Anterior cingulate cortex (tissue), 58 donors: Measurements from ENCODE around the gene ANKMY1.

Source experiments
- DNase-seq, 58 donors: peaks; one replicate each; lab custom pipeline; 2025; lab: John Stamatoyannopoulos, UW

Gene ANKMY1

GRCh38 chr2:240431271-240431660 is 126.5 kb downstream of the ANKMY1 start:
- no peak for DNase-seq

DNA sequence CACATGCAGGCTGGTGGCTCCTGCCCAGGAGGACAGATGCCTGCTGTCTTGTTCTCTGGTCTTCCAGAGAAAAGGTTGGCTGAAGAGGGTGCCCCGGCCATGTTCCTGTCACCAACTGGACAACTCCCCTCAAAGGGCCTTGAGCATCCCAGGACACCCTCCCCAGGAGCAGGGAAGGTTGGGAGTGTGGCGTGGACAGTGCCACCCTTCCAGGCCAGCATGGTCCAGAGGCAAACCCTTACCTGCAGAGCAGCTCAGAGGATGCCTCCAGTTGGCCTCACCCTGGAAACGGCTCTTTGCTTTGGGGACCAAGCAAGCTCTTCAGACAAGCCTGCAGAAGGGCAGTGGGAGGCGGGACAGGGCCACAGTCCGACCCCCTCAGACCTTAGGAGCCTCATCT is 127.2 kb downstream of the ANKMY1 start:
- no peak for DNase-seq

DNA sequence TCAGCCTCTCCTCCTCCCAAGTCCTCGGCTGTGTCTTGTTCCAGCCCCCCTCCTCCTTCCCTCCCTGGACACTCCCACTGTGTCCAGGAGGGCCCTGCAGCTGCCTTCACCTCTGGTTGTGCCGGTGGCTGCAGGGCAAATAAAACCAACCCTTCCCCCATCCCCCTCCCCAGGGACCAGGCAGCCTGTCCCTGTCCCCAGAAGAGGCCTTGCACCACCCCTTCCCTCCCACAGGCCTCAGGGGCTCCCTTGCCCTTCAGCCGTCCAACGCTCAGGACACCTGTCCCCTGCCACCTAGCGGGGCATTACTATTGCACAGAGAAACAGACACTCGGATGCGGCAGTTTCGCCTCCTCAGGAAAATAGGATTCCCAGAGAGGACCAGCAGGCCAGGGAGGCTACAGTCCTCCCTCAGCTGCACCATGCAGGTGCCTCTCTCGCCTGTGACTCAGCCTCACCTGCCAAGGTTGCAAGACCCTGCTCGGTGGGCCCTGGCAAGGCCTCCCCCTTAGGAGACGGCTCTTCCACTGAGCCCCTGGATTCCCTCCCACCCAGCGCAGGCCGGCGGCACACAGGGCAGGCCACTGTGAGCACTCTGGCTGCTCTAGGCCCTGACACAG is 127.8 kb downstream of the ANKMY1 start:
- no peak for DNase-seq
